Measurements from ENCODE around the gene ZNF605. TPM values are rescaled to one million over a fixed set of nuclear protein-coding genes. Genes with fewer than 3 reads are reported as not detected.

The ZNF605 gene
- total and polyA plus RNA-seq, 2 experiments from 2014 or later, result 8.2 to 13.3 TPM

- Histone ChIP-seq H3K27me3 (no peaks in the 10 kb centered on the region), H3K9me3 (ENCODE audit: low read depth) (no peaks in the 10 kb centered on the region), H3K4me1 (ENCODE audit: low read depth) (no peaks in the 10 kb centered on the region), H3K36me3 (no peaks in the 10 kb centered on the region), H3K27ac (no peak overlapping the region), H3K4me3 (no peak overlapping the region)
- no peak for TF ChIP-seq CTCF (IDR thresholded peaks at IDR 0.05; ENCODE audit: low read depth, low read length)
- DNase-seq (ENCODE audit: low read depth in 1 of 2, low spot score in 1 of 2), result no peak
Observed at GRCh38 chr12:132936163-132936562, 19.9 kb downstream of the ZNF605 start.

GRCh38 chr12:132926415-132926833 is 29.7 kb downstream of the ZNF605 start:
- H3K27ac ChIP-seq, result no peak overlapping the region
- peaks cover 29% of the 10 kb centered on the region for H3K9me3 ChIP-seq (ENCODE audit: low read depth)
- no peak for TF ChIP-seq CTCF (IDR thresholded peaks at IDR 0.05; ENCODE audit: low read depth, low read length)
- H3K4me3 ChIP-seq, result no peak overlapping the region
- H3K36me3 ChIP-seq, result peaks cover 4% of the 10 kb centered on the region
- no peak for DNase-seq (ENCODE audit: low read depth in 1 of 2, low spot score in 1 of 2)
- no peaks in the 10 kb centered on the region for H3K27me3 ChIP-seq
- no peaks in the 10 kb centered on the region for H3K4me1 ChIP-seq (ENCODE audit: low read depth)

- peaks cover 29% of the 10 kb centered on the region for H3K9me3 ChIP-seq (ENCODE audit: low read depth)
- H3K27me3 ChIP-seq, result no peaks in the 10 kb centered on the region
- no peak overlapping the region for H3K27ac ChIP-seq
- no peak overlapping the region for H3K4me3 ChIP-seq
- no peak for TF ChIP-seq CTCF (IDR thresholded peaks at IDR 0.05; ENCODE audit: low read depth, low read length)
- DNase-seq (ENCODE audit: low read depth in 1 of 2, low spot score in 1 of 2), result no peak
- H3K4me1 ChIP-seq (ENCODE audit: low read depth), result no peaks in the 10 kb centered on the region
- peaks cover 4% of the 10 kb centered on the region for H3K36me3 ChIP-seq
Observed at GRCh38 chr12:132925597-132926414, 30.3 kb downstream of the ZNF605 start.

- H3K4me1 ChIP-seq (ENCODE audit: low read depth), result no peaks in the 10 kb centered on the region
- no peak for TF ChIP-seq CTCF (IDR thresholded peaks at IDR 0.05; ENCODE audit: low read depth, low read length)
- no peak for DNase-seq (ENCODE audit: low read depth in 1 of 2, low spot score in 1 of 2)
- peaks cover 27% of the 10 kb centered on the region for H3K9me3 ChIP-seq (ENCODE audit: low read depth)
- no peaks in the 10 kb centered on the region for H3K27me3 ChIP-seq
- H3K4me3 ChIP-seq, result no peak overlapping the region
- H3K27ac ChIP-seq, result no peak overlapping the region
- peaks cover 4% of the 10 kb centered on the region for H3K36me3 ChIP-seq
Observed at GRCh38 chr12:132924356-132924755, 31.8 kb downstream of the ZNF605 start.

- no peaks in the 10 kb centered on the region for H3K27me3 ChIP-seq
- H3K27ac ChIP-seq, result no peak overlapping the region
- no peak for TF ChIP-seq CTCF (IDR thresholded peaks at IDR 0.05; ENCODE audit: low read depth, low read length)
- H3K4me3 ChIP-seq, result no peak overlapping the region
- peaks cover 4% of the 10 kb centered on the region for H3K36me3 ChIP-seq
- H3K4me1 ChIP-seq (ENCODE audit: low read depth), result no peaks in the 10 kb centered on the region
- no peak for DNase-seq (ENCODE audit: low read depth in 1 of 2, low spot score in 1 of 2)
- peaks cover 27% of the 10 kb centered on the region for H3K9me3 ChIP-seq (ENCODE audit: low read depth)
Observed at GRCh38 chr12:132923356-132923909, 32.7 kb downstream of the ZNF605 start.
